HG03575 (cell line): ENCODE data around the gene INSM1.

Experiments used
- ATAC-seq: cut with Tn5 transposase; IDR thresholded peaks from one replicate; pipeline ENCODE4 v1.9.1; 2021; ENCODE audit not compliant: unreplicated experiment, insufficient number of reproducible peaks, low FRiP score; ENCODE audit errors: extremely low read depth

Gene INSM1

DNA sequence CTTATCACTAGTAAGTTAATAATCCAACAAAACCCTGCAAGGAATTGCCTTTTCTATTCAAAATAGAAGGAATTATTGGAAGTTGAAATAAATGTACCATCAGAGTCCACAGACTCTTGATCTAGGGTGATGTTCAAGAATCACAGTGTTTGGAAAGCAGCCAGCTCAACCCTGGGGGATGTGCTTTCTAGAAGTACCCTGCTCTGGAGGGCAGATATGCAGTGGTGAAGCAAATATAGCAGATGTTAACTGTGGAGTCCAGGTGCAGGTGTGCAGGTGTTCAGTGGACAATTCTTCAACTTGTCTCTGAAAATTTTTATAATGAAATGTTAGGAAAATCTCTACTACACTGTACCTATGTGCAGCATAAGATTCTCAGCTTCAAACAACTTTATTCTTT, 9.1 kb upstream of the INSM1 start:
- ATAC-seq, result no peak

DNA sequence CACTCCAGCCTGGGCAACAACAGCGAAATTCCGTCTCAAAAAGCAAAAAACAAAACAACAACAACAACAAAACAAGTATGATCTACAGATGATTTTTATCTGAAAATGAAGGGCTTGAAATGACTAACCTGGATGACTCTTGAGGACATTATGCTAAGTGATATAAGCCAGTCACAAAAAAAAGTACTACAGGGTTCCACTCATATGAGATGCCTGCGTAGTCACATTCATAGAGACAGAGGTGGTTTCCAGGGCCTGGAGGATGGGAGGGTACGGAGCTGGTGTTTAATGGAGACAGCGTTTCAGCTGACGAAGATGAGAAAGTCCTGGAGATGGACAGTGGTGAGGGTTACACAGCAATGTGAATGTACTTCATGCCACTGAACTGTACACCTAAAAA, 8.3 kb upstream of the INSM1 start:
- no peak for ATAC-seq

GRCh38 chr20:20360464-20360863, 7.4 kb upstream of the INSM1 start:
- ATAC-seq, result no peak

DNA sequence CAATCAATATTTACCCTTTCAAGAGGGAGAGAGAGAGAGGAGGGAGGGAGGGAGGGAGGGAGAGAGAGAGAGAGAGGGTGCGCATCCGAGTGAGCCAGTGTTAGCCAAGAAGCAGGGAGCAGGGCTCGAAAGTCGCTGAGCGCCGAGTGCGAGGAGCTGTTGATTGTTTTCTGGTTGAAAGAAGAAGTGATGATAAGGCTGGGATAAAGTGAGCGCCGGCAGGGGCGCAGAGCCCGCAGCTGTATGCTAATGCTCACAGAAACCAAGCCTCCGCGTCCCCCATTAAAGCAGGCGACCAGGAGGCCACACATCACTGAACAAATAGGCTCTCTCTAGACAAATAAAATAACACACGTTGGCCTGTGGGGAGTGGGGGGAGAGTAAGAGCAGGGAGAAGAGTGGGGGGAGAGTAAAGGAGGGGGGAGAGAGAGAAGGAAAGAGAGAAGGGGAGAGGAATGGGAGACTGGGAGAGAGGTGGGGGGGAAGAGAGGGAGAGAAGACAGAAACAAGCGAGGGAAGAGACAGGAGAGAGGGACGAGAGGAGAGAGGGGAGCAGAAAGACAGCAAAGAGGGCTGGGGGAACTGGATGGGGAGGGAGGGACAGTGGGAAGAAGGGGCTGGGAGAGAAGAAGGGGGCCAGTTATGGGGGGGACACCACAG, 5.0 kb upstream of the INSM1 start:
- no peak for ATAC-seq

GRCh38 chr20:20363434-20363798, 4.5 kb upstream of the INSM1 start:
- no peak for ATAC-seq

GRCh38 chr20:20363799-20364592, 3.9 kb upstream of the INSM1 start:
- no peak for ATAC-seq

DNA sequence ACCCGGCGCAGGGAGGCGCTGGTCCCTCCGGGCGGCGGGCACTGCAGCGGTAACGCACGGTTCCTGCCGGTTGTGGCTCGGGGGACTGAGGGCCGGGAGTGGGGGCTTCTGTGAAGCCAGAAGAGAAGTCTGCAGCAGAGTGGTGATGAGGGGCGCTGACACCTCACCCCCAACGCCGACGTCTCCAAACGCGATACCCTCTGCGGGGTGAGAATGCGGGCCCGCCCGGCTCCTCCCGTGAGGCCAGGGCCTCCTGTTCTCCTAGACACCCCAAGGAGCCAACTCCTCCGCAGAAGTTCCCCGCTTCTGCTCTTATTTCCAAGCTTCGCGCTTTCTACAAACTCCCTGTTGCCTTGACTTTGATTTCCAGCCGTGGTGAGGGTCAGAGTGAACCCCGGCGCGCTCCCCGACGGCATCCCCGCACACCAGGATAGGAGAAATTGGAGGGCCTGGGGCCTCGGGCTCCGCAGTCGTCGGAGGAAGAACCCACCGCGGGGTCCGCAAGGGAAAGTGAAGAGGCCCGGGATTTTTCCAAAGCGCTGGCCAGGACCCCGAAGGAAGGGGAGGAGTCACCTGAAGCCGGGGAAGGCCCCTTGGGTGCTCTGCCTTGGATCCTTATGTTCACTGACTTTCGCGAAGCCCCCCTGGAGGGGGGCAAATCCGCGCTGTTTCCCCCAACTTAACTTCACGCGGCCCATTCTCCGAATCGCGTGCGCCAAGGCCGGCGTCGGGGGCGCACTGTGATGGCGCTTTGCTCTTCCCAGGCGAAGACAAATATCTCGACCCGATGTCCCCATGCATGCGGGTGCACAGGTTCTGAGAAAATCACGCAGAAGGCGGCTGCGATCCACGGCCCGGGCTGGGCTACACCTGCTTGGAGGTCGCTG, 3.1 kb upstream of the INSM1 start:
- ATAC-seq, result no peak

GRCh38 chr20:20365480-20366161, 2.3 kb upstream of the INSM1 start:
- no peak for ATAC-seq

- no peak for ATAC-seq
Observed at GRCh38 chr20:20366551-20366875, 1.4 kb upstream of the INSM1 start.

- ATAC-seq, result no peak
Observed at GRCh38 chr20:20366876-20367574, 879 bp upstream of the INSM1 start.

GRCh38 chr20:20368418-20369249, 730 bp downstream of the INSM1 start:
- ATAC-seq, result no peak

- no peak for ATAC-seq
Observed at GRCh38 chr20:20369250-20370093, 1.6 kb downstream of the INSM1 start.

DNA sequence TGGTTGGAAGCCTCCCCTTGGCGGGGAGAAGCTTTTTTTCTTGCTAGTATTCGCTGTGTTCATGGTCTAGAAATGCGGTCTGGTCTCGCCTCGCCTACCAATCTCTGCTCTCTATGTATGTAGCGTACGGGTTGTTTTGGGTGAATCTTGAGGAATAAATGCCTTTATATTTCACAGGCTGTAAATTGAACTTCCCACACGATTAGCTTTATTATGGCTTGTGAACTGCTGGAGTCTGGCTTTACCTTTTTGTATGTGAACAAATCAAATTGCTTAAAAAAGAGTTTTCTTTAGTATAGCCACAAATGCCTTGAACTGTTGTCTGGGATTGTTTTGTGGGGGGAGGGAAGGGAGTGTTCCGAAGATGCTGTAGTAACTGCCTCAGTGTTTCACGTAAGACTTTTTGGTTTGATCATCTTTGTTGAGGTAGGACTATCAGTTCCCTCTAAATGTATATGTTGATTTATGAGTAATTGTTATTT, 2.2 kb downstream of the INSM1 start:
- no peak for ATAC-seq

DNA sequence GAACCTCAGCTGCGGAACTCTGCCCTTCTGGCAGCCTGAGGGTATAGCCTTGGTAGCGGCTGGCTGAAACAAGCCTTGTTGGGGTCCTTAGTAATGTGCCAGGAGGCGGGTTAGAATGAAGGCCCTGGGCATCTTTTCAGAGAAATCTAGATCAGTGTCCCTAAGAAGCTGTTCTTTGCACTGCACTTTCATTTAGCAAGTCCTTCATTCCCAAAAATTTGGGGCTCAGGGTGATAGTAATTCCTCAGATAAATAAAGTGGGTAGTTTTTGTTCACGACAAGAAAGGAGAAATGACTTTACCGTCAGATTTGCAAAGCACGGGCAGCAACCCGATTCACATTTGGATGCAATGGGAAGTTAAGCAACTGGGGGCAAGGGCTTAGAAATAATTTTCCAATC, 3.2 kb downstream of the INSM1 start:
- no peak for ATAC-seq

- ATAC-seq, result no peak
Observed at GRCh38 chr20:20371681-20372080, 3.8 kb downstream of the INSM1 start.

GRCh38 chr20:20373091-20373571, 5.2 kb downstream of the INSM1 start:
- no peak for ATAC-seq

DNA sequence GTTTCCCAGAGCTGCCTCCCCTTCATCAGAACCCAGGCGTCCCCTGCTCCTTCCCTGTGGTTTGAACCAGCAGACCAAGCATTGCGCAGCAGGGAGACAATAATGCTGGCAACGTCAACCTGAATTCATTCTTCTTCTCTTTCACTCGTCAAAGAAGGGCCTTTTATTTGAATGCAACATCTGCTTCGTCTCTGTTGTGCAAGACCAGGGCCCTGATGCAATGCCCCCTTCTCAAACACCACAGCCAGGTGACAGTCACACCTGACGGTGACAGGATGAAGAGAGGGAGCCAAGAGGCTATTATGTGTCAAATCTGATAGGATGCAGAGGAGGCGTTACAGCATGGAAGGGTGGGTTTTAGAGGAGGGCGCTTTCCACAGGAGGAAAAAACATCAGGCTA, 8.0 kb downstream of the INSM1 start:
- ATAC-seq, result no peak
